Choroid plexus epithelial cell (primary cell): ENCODE data around the gene LIN54.
"Not testable (repeated sequence)": the region's sequence is repeated elsewhere in the genome, so short reads cannot be mapped to it uniquely, and the experiment has no call there.

ENCODE experiments used
- DNase-seq: peaks from one replicate; pipeline ENCODE4 v3.0.0-alpha.2; 2010; ENCODE audit warnings: low read depth
- H3K4me3 ChIP-seq: 2 replicates; pipeline ENCODE4 v1.5.1; 2011; ENCODE audit warnings: low read depth, mild to moderate bottlenecking, control low read depth, low read length, moderate library complexity
- TF ChIP-seq, protein P1 (sequence below): conservative IDR thresholded peaks from 2 replicates; pipeline ENCODE4 v1.5.1; 2011; ENCODE audit warnings: low read depth, mild to moderate bottlenecking, control low read depth, inconsistent platforms, low read length, moderate library complexity

The LIN54 gene

DNA sequence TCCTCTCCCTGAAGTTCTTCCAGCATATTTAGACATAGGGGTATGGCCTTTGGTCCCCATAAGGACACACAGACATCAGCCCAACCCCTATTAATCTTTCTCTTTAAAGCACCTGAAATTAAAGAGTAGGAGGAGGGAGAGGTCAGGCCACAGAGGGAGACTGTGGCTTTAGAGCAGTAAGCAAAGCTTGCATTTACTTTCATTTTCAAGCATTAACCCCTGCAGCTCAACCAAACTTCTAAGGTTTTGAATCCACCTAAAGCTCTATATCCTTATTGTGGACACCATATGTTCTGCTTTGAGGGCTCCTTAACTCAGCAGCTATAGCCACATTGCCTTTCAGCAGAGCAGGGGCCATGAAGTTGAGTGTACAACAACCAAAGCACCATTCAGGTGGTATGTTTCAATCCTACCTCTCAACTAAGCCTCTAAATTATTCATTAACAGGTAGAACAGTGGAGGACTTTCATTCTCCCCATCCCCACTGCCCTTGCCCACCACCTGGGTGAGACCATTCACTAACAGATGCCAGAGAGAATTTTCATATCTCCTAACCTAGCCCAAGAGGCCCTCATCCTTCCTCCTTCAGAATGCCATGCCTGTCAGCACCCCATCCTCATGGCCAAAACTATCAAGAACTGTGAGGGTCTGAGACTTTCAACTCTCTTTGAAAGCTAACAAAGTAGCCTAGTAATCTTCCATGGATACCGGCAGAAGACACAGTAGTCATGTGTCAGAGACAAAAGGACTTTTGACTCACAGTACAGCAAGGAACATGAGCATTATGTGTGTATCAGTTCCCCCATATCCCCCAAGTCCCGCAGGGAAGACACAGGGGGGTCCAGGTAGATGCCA, 20.8 kb downstream of the LIN54 start:
- peak overlapping the region; percentile 15 for H3K4me3 ChIP-seq
- TF ChIP-seq, protein P1, sequence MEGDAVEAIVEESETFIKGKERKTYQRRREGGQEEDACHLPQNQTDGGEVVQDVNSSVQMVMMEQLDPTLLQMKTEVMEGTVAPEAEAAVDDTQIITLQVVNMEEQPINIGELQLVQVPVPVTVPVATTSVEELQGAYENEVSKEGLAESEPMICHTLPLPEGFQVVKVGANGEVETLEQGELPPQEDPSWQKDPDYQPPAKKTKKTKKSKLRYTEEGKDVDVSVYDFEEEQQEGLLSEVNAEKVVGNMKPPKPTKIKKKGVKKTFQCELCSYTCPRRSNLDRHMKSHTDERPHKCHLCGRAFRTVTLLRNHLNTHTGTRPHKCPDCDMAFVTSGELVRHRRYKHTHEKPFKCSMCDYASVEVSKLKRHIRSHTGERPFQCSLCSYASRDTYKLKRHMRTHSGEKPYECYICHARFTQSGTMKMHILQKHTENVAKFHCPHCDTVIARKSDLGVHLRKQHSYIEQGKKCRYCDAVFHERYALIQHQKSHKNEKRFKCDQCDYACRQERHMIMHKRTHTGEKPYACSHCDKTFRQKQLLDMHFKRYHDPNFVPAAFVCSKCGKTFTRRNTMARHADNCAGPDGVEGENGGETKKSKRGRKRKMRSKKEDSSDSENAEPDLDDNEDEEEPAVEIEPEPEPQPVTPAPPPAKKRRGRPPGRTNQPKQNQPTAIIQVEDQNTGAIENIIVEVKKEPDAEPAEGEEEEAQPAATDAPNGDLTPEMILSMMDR = no peak
- peak; percentile 64 for DNase-seq

DNA sequence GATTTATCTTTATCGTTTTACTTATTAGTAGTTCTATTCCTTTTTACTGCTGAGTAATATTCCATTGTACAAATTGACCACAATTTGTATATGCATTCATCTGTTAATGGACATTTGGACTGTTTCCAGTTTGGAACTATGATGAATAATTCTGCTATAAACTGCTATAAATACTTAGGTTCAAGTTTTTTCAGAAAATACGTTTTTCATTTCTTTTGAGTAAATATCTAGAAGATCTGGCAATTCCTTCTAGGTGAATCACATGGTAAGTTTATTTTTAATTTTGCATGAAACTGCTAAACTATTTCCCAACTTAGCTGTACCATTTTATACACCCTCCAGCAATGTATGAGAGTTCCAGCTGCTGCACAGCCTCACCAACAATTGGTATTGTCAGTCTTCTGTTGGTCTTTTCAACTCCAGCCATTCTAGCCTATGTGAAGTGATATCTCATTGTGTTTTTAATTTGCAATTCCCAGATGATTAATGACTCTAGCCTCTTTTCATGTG, 22.2 kb downstream of the LIN54 start:
- H3K4me3 ChIP-seq = no peak overlapping the region
- TF ChIP-seq, protein P1 = no peak
- peak; percentile 76 for DNase-seq

DNA sequence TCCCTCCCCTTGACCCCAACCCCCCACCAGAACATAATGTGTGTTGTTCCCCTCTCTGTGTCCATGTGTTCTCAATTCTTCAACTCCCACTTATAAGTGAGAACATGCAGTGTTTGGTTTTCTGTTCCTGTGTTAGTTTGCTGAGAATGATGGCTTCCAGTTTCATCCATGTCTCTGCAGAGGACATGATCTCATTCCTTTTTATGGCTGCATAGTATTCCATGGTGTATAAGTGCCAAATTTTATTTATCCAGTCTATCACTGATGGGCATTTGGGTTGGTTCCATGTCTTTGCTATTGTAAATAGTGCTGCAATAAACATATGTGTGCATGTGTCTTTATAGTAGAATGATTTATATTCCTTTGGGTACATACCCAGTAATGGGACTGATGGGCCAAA, 23.1 kb downstream of the LIN54 start:
- DNase-seq, H3K4me3 ChIP-seq: not testable (repeated sequence)

DNA sequence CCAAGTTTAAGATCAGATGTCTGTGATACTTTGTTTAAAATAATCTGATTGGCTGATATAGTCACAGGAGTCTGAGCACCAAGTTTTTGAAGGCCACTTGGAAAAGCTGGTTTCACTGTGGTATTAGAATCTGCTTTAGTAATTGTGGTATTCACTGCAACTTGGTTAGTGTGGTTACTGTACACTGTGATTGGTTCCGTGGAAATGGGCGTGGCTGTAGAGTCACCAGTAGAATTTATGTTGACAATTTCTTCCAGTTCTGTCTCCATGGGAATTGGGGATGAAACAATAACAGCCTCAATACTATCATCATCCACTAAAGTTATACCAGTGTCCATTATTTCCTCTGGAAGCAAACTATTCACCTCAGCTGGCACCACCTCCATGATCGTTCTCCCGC, 26.2 kb downstream of the LIN54 start:
- peak; percentile 75 for DNase-seq
- no peak overlapping the region for H3K4me3 ChIP-seq
- TF ChIP-seq, protein P1 = no peak

DNA sequence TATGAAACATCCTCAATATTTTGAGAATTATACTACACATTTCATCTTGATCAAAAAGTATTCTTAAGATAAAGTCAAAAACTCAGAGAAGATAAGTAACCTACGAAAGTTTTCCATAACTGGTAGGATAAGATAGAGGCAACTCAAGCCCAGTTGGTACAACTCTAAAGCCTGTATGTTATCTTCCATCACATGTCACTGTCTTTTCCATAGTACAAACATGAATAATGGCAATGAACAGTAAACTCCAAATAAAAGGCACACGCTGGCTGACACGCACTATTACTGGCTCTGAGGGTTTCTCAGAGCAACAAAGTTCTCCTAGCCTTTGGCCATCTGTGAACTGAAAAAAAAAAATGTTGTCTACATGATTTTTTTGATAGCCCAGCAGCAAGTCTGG, 27.2 kb downstream of the LIN54 start:
- H3K4me3 ChIP-seq = no peak overlapping the region
- no peak for DNase-seq
- TF ChIP-seq, protein P1 = no peak

DNA sequence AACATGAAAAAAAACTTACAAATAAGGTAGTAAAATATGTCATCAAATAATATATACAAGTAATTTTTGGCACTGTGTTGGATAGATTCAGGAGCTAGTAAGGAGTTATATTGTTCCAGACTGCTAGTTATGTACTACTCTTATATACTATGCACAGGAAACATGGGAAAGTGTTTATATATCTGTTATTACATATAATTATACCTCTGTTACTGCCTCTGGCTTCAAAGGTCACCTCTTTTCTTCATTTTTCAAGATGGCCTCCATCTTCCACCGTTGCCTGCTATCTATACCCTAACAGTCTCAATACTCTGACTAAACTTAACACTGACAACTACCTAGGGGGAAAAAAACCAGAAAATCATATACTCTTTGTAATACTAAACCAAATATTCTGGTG, 29.5 kb downstream of the LIN54 start:
- H3K4me3 ChIP-seq = no peak overlapping the region
- TF ChIP-seq, protein P1 = no peak
- no peak for DNase-seq

DNA sequence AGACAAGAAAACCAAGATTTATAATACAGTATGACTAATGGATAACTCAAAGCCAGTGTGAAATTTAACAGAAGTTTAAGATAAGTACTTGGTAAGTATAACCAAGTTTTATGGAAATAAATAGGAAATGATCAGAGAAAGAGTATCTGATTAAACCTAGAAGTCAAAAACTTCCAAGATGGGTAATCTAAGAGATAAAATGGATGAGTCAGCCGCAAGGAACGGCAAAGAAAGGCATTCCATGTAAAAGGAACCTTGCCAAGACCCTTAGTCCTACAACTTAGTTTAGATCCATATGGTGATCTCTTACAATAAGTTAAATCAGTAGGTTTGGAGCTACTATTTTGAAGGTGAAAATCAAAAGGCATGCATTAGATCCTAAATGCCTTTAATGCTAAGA, 34.8 kb downstream of the LIN54 start:
- H3K4me3 ChIP-seq = no peak overlapping the region
- TF ChIP-seq, protein P1 = no peak
- peak; percentile 51 for DNase-seq
